Panc1 (cell line): ENCODE measurements around the gene NANOS3. TPM values are rescaled to one million over a fixed set of nuclear protein-coding genes. Genes with fewer than 3 reads are reported as not detected.

Experiments
- ATAC-seq: fragments of 200-7000 bp; cut with Tn5 transposase; 2 replicates; pipeline ENCODE4 v1.9.1; 2020; ENCODE audit warnings: mild to moderate bottlenecking, moderate library complexity
- BruUV-seq: library from RNA; stranded (reverse); fragments of 400-500 nt; replicated peaks from 2 replicates; lab custom pipeline; 2021; lab: Mats Ljungman, UMichigan
- CTCF ChIA-PET: fragments of 300-600 bp; sonication (Branson Sonifier 250); formaldehyde crosslinking; loops from one replicate; lab custom pipeline; 2022; ENCODE audit warnings: antibody characterized with exemption; lab: Charles Lee
- POLR2A ChIA-PET: fragments of 300-600 bp; sonication (Branson Sonifier 250); formaldehyde crosslinking; loops from one replicate; lab custom pipeline; 2022; ENCODE audit warnings: antibody characterized with exemption; lab: Charles Lee
- DNase-seq: peaks from one replicate; pipeline ENCODE4 v3.0.0-alpha.2; 2010; ENCODE audit warnings: low read depth, low spot score
- H3K27ac ChIP-seq: 2 replicates; pipeline ENCODE4 v1.5.1; 2011; ENCODE audit warnings: mild to moderate bottlenecking, low read length, inconsistent platforms
- H3K27me3 ChIP-seq: fragments of 200-500 bp; sonication (Bioruptor generic); 2 replicates; pipeline ENCODE4 v1.6.0; 2014; ENCODE audit warnings: low read length, inconsistent platforms; ENCODE audit not compliant: control insufficient read depth, insufficient read depth
- H3K36me3 ChIP-seq: fragments of 200-500 bp; sonication (Bioruptor generic); 2 replicates; pipeline ENCODE4 v1.5.1; 2014; ENCODE audit warnings: inconsistent platforms, mild to moderate bottlenecking, low read length, moderate library complexity; ENCODE audit not compliant: control insufficient read depth, insufficient read depth
- H3K4me1 ChIP-seq: 2 replicates; pipeline ENCODE4 v1.5.1; 2011; ENCODE audit warnings: inconsistent platforms, mild to moderate bottlenecking, low read length, moderate library complexity; ENCODE audit not compliant: control insufficient read depth, insufficient read depth
- H3K4me3 ChIP-seq, 2 experiments: 2 replicates each; pipeline ENCODE4 v1.5.1; 2011 to 2012; ENCODE audit warnings: low read depth in 2 of 2, low read length in 2 of 2, mild to moderate bottlenecking in 2 of 2, inconsistent platforms in 1 of 2, moderate library complexity in 1 of 2
- H3K9me3 ChIP-seq: fragments of 200-500 bp; sonication (Bioruptor generic); 2 replicates; pipeline ENCODE4 v1.5.1; 2014; ENCODE audit warnings: low read depth, mild to moderate bottlenecking, inconsistent platforms, low read length, moderate library complexity; ENCODE audit not compliant: control insufficient read depth, insufficient read depth
- POLR2AphosphoS5 ChIP-seq: IDR thresholded peaks from 2 replicates; pipeline ENCODE4 v1.6.1; 2012; ENCODE audit warnings: mild to moderate bottlenecking, low read depth, low read length, moderate library complexity
- SIN3A ChIP-seq: IDR thresholded peaks from 2 replicates; pipeline ENCODE4 v1.6.1; 2012; ENCODE audit warnings: low read depth, mild to moderate bottlenecking, low read length, moderate library complexity, borderline replicate concordance; ENCODE audit not compliant: insufficient read depth
- TCF7L2 ChIP-seq: IDR thresholded peaks from 2 replicates; pipeline ENCODE4 v1.6.1; 2011; ENCODE audit warnings: mild to moderate bottlenecking, low read depth, low read length, inconsistent platforms
- in situ Hi-C: cut with HindIII; loops from 2 replicates; pipeline ENCODE4 v1.10.0; 2016; ENCODE audit warnings: low sequenced_read_pairs, low pct_unique_long_range_greater_than_20kb
- intact Hi-C: fragments of 100-400 bp; cut with micrococcal nuclease; formaldehyde crosslinking; loops from one replicate; pipeline ENCODE4 v1.10.0; 2022; ENCODE audit not compliant: unreplicated experiment
- total RNA-seq: library from RNA; stranded (reverse); gene quantifications from one replicate; pipeline ENCODE4 v1.2.1, GENCODE V29; 2021; ENCODE audit not compliant: unreplicated experiment
- TF ChIP-seq, protein P1 (sequence below), 2 experiments: IDR thresholded peaks; 2 replicates each; pipeline ENCODE4 v1.6.1; 2011 to 2012; ENCODE audit warnings: low read depth in 2 of 2, control low read depth in 1 of 2, low read length in 1 of 2, mild to moderate bottlenecking in 1 of 2, moderate library complexity in 1 of 2; ENCODE audit not compliant: insufficient read depth in 1 of 2
- TF ChIP-seq, protein P2 (sequence below): fragments of 450-650 bp; IDR thresholded peaks from 2 replicates; pipeline ENCODE4 v1.5.1; 2017; ENCODE audit warnings: mild to moderate bottlenecking

The NANOS3 gene
- total RNA-seq, 1 experiment from 2014 or later: 0.33 TPM

DNA sequence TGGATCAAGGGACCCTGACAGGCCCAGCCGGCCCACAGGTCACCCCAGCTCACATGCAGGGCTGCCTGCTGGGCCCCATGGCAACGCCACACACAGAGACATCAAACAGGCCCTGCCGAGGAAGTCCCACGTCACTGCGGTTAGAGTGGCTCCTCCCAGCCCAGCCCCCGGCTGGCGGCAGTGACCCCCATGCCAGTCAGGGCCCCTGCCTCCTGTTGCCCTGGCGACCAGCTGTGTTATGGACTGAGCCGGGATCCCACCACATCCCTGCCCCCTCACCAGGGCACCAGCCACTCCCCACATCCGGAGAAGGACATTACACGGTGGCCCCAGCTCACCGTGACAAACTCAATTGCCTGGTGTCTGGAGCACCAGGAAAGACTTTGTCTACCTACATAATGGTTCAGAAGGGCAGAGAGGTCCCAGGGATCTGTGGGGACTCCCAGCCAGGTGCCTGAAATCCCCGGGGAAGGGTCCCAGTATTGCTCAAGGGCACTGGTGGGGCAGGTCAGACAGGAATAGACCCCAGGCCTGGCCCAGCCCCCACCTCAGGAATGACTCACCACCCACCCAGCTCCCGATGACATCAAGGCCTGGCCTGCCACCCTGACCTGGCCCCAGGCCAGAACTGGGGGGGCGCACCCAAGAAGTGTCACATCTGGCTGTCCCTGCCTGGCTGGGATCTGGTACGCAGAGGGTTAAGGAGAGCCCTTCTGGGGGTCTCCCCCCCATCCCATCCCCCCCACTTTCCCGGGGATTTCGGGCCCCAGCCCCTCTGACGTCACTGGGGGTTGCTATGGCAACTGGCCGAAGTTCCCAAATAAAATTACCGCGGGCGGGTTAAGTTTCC is 30.2 kb upstream of the NANOS3 start:
- H3K36me3 ChIP-seq: peaks cover 2% of the 10 kb centered on the region; the same call in 1 of the 2 replicates
- H3K27me3 ChIP-seq: no peaks in the 10 kb centered on the region
- H3K4me3 ChIP-seq: peak overlapping the region; percentile 31 to 45
- in situ Hi-C loops: no loop called here
- TF ChIP-seq POLR2AphosphoS5 (peak; percentile 51; the same call in 1 of the 2 replicates), SIN3A (no peak), TCF7L2 (peak; percentile 99)
- TF ChIP-seq, protein P1, sequence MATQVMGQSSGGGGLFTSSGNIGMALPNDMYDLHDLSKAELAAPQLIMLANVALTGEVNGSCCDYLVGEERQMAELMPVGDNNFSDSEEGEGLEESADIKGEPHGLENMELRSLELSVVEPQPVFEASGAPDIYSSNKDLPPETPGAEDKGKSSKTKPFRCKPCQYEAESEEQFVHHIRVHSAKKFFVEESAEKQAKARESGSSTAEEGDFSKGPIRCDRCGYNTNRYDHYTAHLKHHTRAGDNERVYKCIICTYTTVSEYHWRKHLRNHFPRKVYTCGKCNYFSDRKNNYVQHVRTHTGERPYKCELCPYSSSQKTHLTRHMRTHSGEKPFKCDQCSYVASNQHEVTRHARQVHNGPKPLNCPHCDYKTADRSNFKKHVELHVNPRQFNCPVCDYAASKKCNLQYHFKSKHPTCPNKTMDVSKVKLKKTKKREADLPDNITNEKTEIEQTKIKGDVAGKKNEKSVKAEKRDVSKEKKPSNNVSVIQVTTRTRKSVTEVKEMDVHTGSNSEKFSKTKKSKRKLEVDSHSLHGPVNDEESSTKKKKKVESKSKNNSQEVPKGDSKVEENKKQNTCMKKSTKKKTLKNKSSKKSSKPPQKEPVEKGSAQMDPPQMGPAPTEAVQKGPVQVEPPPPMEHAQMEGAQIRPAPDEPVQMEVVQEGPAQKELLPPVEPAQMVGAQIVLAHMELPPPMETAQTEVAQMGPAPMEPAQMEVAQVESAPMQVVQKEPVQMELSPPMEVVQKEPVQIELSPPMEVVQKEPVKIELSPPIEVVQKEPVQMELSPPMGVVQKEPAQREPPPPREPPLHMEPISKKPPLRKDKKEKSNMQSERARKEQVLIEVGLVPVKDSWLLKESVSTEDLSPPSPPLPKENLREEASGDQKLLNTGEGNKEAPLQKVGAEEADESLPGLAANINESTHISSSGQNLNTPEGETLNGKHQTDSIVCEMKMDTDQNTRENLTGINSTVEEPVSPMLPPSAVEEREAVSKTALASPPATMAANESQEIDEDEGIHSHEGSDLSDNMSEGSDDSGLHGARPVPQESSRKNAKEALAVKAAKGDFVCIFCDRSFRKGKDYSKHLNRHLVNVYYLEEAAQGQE (IDR thresholded peaks at IDR 0.05; ENCODE audit: insufficient read depth in 1 of 2, low read depth in 2 of 2, low read length in 1 of 2): no peak
- TF ChIP-seq, protein P2, sequence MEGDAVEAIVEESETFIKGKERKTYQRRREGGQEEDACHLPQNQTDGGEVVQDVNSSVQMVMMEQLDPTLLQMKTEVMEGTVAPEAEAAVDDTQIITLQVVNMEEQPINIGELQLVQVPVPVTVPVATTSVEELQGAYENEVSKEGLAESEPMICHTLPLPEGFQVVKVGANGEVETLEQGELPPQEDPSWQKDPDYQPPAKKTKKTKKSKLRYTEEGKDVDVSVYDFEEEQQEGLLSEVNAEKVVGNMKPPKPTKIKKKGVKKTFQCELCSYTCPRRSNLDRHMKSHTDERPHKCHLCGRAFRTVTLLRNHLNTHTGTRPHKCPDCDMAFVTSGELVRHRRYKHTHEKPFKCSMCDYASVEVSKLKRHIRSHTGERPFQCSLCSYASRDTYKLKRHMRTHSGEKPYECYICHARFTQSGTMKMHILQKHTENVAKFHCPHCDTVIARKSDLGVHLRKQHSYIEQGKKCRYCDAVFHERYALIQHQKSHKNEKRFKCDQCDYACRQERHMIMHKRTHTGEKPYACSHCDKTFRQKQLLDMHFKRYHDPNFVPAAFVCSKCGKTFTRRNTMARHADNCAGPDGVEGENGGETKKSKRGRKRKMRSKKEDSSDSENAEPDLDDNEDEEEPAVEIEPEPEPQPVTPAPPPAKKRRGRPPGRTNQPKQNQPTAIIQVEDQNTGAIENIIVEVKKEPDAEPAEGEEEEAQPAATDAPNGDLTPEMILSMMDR: no peak
- ATAC-seq: peak; percentile 47
- ChIA-PET POLR2A (interaction anchor here (0.6 to 0.9 kb wide), 4 partner anchors 10 to 1061 kb away, joined by 3 to 9 read pairs (median 3); no protein-coding TSS in a partner anchor), CTCF (interaction anchor here (1.3 kb wide), 1 partner anchor 15 kb away, joined by 5 read pairs; no protein-coding TSS in a partner anchor)
- no peaks in the 10 kb centered on the region for H3K9me3 ChIP-seq
- no peak for DNase-seq
- H3K27ac ChIP-seq: peak overlapping the region; percentile 95
- intact Hi-C loops: no loop called here
- no TSS peak for BruUV-seq
- peaks cover 65% of the 10 kb centered on the region for H3K4me1 ChIP-seq

DNA sequence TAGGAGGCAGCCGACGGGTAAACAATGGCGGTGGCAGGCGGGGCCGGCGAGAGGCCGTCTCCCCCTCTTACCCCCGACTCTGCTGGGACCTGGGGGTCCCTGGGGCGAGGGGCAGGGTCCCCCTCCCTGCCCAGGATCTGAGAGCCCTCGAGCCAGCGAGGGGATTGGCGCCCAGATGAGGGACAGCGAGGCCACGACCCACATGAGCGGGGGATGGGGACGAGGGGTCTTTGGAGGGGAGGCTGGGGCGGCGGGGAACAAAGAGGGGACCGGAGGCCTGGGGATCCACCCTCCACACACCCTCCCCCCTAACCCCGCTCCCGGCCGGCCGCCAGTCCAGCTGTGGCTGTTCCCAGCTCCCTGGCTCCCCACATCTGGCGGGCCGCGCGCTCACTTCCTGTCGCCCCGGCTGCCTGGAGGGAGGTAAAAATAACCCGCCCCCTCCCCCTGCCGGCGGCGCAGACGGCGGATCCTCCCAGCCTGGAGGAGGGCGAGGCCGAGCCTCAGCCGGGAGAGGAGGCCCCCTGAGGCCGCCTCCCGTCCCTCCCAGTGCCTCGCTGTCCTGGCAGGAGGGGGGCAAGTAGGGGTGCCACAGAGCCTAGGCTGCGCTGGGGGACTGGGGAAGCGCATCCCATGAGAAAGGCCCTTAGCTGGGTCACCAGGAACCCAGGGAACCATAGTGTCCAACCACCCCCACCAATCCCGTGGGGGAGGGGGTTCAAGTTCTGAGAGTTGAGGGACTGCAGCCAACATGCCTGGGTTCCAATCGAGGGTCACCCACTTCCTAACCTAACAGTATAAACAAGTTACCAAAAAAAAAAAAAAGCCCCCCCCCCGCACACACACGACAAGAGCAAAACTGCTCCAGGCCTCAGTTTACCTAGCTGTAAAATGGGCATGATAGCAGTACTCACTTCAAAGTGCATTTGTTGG is 29.3 kb upstream of the NANOS3 start:
- intact Hi-C loops (no loop called here), in situ Hi-C loops (no loop called here)
- H3K36me3 ChIP-seq: no peaks in the 10 kb centered on the region
- ATAC-seq (peak; percentile 46), DNase-seq (no peak)
- peak overlapping the region; percentile 98 for H3K27ac ChIP-seq
- ChIA-PET POLR2A (interaction anchor here (0.6 to 0.7 kb wide), 3 partner anchors 18 to 59 kb away, joined by 3 to 9 read pairs (median 7); no protein-coding TSS in a partner anchor), CTCF (interaction anchor here (1.3 kb wide), 1 partner anchor 15 kb away, joined by 5 read pairs; no protein-coding TSS in a partner anchor)
- H3K9me3 ChIP-seq: no peaks in the 10 kb centered on the region
- TF ChIP-seq SIN3A (no peak), POLR2AphosphoS5 (peak; percentile 34)
- H3K4me1 ChIP-seq: peaks cover 74% of the 10 kb centered on the region
- peak overlapping the region; percentile 31 to 45 for H3K4me3 ChIP-seq
- no TSS peak for BruUV-seq
- H3K27me3 ChIP-seq: no peaks in the 10 kb centered on the region
